WTC11 (cell line): ENCODE data around the gene STPG4.

ENCODE experiments used
- ARID4B ChIP-seq: sonication (generic); formaldehyde crosslinking; IDR thresholded peaks from 2 replicates; pipeline ENCODE4 v1.8.0; 2023; ENCODE audit warnings: missing genetic modification reagents, mild to moderate bottlenecking, borderline replicate concordance
- CTCF ChIP-seq: fragments of 200-600 bp; IDR thresholded peaks from 2 replicates; pipeline ENCODE4 v1.8.0; 2022; ENCODE audit warnings: antibody characterized with exemption
- ESRRA ChIP-seq: sonication (generic); formaldehyde crosslinking; IDR thresholded peaks from 2 replicates; pipeline ENCODE4 v1.8.1; 2022; ENCODE audit warnings: mild to moderate bottlenecking, missing genetic modification reagents, borderline replicate concordance
- GABPB1 ChIP-seq: sonication (generic); formaldehyde crosslinking; IDR thresholded peaks from 2 replicates; pipeline ENCODE4 v1.8.1; 2023; ENCODE audit warnings: mild to moderate bottlenecking, missing genetic modification reagents
- RORB ChIP-seq: fragments of 250-450 bp; sonication (Bioruptor Pico); IDR thresholded peaks from 2 replicates; pipeline ENCODE4 v1.9.0; 2021; ENCODE audit warnings: mild to moderate bottlenecking
- SMAD3 ChIP-seq: sonication (generic); formaldehyde crosslinking; IDR thresholded peaks from 2 replicates; pipeline ENCODE4 v1.8.0; 2022; ENCODE audit warnings: missing genetic modification reagents, mild to moderate bottlenecking, borderline replicate concordance
- SOX15 ChIP-seq: fragments of 250-450 bp; sonication (Bioruptor Pico); IDR thresholded peaks from 2 replicates; pipeline ENCODE4 v1.9.0; 2021; ENCODE audit warnings: mild to moderate bottlenecking
- SP1 ChIP-seq: sonication (generic); formaldehyde crosslinking; conservative IDR thresholded peaks from 2 replicates; pipeline ENCODE4 v1.8.1; 2022; ENCODE audit warnings: missing genetic modification reagents
- ZNF263 ChIP-seq: sonication (generic); formaldehyde crosslinking; IDR thresholded peaks from 2 replicates; pipeline ENCODE4 v1.8.1; 2022; ENCODE audit warnings: low read depth, mild to moderate bottlenecking, moderate library complexity, missing genetic modification reagents
- ZNF416 ChIP-seq: fragments of 250-450 bp; sonication (Bioruptor Pico); IDR thresholded peaks from 2 replicates; pipeline ENCODE4 v1.9.0; 2021; ENCODE audit warnings: mild to moderate bottlenecking, inconsistent platforms
- TF ChIP-seq, protein P1 (sequence below): sonication (generic); formaldehyde crosslinking; IDR thresholded peaks from 2 replicates; pipeline ENCODE4 v1.8.0; 2022; ENCODE audit warnings: mild to moderate bottlenecking, missing genetic modification reagents
- TF ChIP-seq, protein P2 (sequence below): sonication (generic); formaldehyde crosslinking; conservative IDR thresholded peaks from 2 replicates; pipeline ENCODE4 v1.8.1; 2022; ENCODE audit warnings: mild to moderate bottlenecking, missing genetic modification reagents

GRCh38 chr2:47039913-47040562 is 115.1 kb downstream of the STPG4 start:
- TF ChIP-seq ZNF263 (CRISPR knock-in tag): no peak
- TF ChIP-seq ARID4B (CRISPR knock-in tag): no peak
- no peak for TF ChIP-seq SP1 (CRISPR knock-in tag)
- TF ChIP-seq, protein P1, sequence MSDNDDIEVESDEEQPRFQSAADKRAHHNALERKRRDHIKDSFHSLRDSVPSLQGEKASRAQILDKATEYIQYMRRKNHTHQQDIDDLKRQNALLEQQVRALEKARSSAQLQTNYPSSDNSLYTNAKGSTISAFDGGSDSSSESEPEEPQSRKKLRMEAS (CRISPR knock-in tag): no peak
- no peak for TF ChIP-seq SOX15 (CRISPR knock-in tag)
- TF ChIP-seq SMAD3: no peak
- no peak for TF ChIP-seq RORB
- no peak for TF ChIP-seq ZNF416
- TF ChIP-seq CTCF: no peak
- no peak for TF ChIP-seq GABPB1
- TF ChIP-seq, protein P2, sequence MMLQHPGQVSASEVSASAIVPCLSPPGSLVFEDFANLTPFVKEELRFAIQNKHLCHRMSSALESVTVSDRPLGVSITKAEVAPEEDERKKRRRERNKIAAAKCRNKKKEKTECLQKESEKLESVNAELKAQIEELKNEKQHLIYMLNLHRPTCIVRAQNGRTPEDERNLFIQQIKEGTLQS: no peak
- TF ChIP-seq ESRRA: no peak
